HG03108 (cell line): Measurements from ENCODE around the gene ACAP2.
A peak's percentile ranks its signal among the peaks of the same experiment; 100 is the strongest.
"Not testable (repeated sequence)": the region's sequence is repeated elsewhere in the genome, so short reads cannot be mapped to it uniquely, and the experiment has no call there.

Source experiments
- ATAC-seq: cut with Tn5 transposase; IDR thresholded peaks from one replicate; pipeline ENCODE4 v1.9.1; 2021; ENCODE audit warnings: moderate library complexity; ENCODE audit not compliant: unreplicated experiment

ACAP2 gene

GRCh38 chr3:195394024-195394423 is 48.8 kb downstream of the ACAP2 start:
- ATAC-seq, result peak; percentile 72

- no peak for ATAC-seq
These were observed 54.4 kb downstream of the ACAP2 start for GRCh38 chr3:195388380-195388779.

DNA sequence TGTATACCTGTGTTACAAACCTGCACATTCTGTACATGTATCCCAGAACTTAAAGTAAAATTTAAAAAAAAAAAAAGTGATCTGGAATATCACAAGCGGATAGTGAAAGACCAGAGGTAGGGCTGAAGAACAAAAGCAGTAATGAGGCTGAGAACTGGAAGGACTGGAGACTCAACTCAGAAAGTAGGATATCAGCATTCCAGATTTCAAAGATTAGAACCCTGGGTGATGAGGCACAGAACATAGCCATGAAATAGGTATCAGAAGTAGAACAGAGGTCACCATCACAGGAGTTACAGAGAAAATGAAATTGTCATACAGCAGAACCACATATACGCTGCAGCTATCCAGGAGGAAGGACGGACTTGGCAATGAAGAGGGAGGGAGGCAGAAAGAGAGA is 56.1 kb downstream of the ACAP2 start:
- no peak for ATAC-seq

GRCh38 chr3:195385526-195385925 is 57.3 kb downstream of the ACAP2 start:
- no peak for ATAC-seq

- ATAC-seq, result no peak
These were observed 57.9 kb downstream of the ACAP2 start for GRCh38 chr3:195384952-195385351.

DNA sequence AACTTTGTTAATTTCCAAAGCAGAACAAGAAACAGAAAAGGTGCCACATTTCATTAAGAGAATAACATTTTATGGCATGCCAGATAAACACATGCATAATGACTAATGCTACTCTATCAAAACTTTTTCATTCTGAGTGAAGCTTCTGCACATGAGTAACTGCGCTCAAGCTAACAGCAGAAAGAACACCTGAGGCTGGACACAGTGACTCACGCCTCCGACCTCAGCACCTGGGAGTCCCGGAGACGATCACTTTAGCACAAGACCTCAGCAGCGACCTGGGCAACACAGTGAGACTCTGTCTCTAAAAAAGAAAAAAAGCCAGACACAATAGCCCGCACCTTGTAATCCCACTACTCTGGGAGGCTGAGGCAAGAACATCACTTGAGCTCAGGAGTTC is 70.6 kb downstream of the ACAP2 start:
- no peak for ATAC-seq

GRCh38 chr3:195366200-195366925 is 76.5 kb downstream of the ACAP2 start:
- ATAC-seq, result no peak

GRCh38 chr3:195365371-195365770 is 77.4 kb downstream of the ACAP2 start:
- ATAC-seq, result no peak

DNA sequence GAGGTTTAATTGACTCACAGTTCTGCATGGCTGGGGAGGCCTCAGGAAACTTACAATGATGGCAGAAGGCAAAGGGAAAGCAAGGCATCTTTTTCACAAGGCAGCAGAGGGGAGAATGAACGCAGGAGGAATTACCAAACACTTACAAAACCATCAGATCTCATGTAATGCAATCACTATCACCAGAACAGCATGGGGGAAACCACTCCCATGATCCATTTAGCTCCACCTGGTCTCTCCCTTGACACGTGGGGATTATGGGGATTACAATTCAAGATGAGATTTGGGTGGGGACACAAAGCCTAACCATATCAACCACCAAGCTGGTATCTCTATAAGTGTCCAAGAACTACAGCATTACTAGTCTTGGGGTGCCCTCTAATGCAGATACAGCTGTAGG is 85.0 kb downstream of the ACAP2 start:
- ATAC-seq, result not testable (repeated sequence)

GRCh38 chr3:195356151-195357086 is 86.4 kb downstream of the ACAP2 start:
- ATAC-seq, result no peak

DNA sequence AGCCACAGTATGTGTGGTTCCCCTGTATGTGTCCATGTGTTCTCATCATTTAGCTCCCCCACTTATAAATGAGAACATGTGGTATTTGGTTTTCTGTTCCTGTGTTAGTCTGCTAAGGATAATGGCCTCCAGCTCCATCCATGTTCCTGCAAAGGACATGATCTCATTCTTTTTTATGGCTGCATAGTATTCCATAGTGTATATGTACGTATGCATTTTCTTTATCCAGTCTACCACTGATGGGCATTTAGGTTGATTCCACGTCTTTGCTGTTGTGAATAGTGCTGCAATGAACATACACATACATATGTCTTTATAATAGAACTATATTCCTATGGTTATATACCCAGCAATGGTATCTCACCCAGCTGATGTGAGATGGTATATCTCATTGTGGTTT is 88.8 kb downstream of the ACAP2 start:
- ATAC-seq, result not testable (repeated sequence)

GRCh38 chr3:195352895-195353488 is 89.8 kb downstream of the ACAP2 start:
- ATAC-seq, result no peak

- ATAC-seq, result no peak
These were observed 94.2 kb downstream of the ACAP2 start for GRCh38 chr3:195348426-195349115.

DNA sequence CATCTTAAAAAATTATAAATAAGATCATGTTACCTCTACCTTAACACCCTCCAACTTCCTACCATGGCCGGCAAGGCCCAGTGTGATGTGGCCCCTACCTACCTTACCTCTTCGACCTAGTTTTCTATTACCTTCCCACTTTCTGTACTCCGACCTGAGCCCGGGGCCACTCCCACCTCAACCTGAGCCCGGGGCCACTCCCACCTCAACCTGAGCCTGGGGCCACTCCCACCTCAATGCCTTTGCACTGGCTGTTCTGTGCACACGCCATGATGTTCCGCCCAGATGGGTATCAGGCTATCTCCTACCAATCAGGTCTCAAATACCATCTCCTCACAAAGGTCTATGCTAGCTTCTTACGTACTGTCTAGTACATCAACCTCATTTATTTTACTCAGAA is 105.1 kb downstream of the ACAP2 start:
- ATAC-seq, result no peak

GRCh38 chr3:195334967-195335366 is 107.9 kb downstream of the ACAP2 start:
- no peak for ATAC-seq

GRCh38 chr3:195319060-195319459 is 123.8 kb downstream of the ACAP2 start:
- ATAC-seq, result no peak

DNA sequence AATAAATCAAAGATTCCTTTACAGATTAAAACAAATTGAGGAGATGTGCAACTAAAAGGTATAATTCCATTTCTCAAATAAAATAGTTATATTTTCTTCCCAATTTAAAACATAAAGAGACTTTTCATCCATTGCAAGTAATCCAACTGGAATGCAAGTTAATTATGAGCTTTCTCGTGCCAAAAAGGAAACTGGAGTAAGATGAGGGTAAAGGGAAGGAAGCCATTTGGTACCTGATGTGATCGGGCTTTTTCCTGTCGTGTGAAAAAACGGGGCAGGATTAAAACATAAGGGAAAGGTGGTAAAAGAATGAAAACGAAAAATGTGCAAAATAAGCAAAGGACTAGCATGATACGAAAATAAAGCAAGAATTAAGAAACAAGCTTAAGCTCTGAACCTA is 130.1 kb downstream of the ACAP2 start:
- ATAC-seq, result no peak

- ATAC-seq, result no peak
These were observed 135.1 kb downstream of the ACAP2 start for GRCh38 chr3:195307711-195308110.

DNA sequence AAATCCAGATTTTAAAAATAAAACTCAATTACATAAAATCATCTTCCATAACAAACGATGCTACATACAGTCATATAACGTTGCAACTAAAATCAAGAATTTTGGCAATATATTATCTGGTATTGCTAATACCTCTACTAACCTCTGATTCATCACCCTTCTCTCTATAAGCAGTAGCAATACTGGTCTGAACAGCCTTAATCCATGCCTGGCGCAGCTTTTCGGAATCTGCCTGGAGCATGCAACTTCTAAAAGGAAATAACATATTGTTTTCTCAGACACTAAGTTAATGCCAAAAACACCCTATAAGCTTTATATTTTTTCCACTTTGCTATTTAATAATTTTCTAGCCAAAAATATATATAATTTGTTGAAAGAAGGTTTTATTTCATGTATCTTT is 136.5 kb downstream of the ACAP2 start:
- ATAC-seq, result no peak

DNA sequence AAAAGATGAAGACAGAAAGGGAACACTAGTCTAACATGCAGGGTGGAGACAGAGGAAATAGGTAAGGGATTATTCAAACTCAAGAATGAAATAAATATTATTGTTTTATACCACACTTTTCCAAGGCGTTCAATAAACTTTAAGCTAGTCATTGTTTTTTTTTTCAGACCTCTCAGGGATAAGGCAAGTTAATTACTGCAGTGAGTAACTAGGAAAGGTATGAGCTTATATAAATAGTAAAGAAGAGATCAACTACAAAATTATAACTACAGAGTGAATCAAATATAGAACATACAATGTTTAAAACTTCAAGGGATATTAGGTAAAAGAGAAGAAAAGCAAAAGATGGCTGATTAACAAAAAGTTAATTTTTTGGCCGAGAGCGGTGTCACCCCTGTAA is 140.4 kb downstream of the ACAP2 start:
- ATAC-seq, result no peak

DNA sequence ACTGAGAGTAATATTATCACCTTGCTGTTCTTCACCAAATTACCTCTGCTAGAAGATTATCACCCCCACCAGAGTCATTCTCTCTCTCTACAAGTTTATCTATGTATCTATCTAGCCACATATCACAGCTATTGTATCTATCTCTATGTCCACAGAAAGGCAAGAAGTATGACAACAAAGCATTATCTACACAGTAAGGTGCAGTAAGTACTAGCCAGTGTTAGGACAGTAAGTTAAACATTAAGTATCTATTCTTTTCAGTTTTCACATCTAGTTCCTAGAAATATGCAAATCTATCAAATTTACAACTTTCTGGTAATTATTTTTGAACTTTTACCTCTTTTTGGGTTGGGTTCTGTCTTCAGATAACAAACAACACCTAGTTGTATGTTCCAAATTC is 145.4 kb downstream of the ACAP2 start:
- ATAC-seq, result no peak
